GM18508 (cell line): ENCODE results near the gene PTPRC.

Experiments
- ATAC-seq: cut with Tn5 transposase; IDR thresholded peaks from one replicate; pipeline ENCODE4 v1.9.1; 2021; ENCODE audit warnings: moderate number of reproducible peaks; ENCODE audit not compliant: insufficient read depth, unreplicated experiment

Gene PTPRC

GRCh38 chr1:198671136-198671535 lies 32.3 kb downstream of the PTPRC start:
- ATAC-seq, result no peak

GRCh38 chr1:198672124-198672523 lies 33.3 kb downstream of the PTPRC start:
- no peak for ATAC-seq

- no peak for ATAC-seq
Measured at GRCh38 chr1:198674009-198674408, 35.2 kb downstream of the PTPRC start.

- ATAC-seq, result no peak
Measured at GRCh38 chr1:198676253-198676652, 37.4 kb downstream of the PTPRC start.

- no peak for ATAC-seq
Measured at GRCh38 chr1:198677027-198677426, 38.2 kb downstream of the PTPRC start.

GRCh38 chr1:198677871-198678270 lies 39.0 kb downstream of the PTPRC start:
- no peak for ATAC-seq

- no peak for ATAC-seq
Measured at GRCh38 chr1:198678301-198678836, 39.5 kb downstream of the PTPRC start.

GRCh38 chr1:198678901-198679329 lies 40.1 kb downstream of the PTPRC start:
- ATAC-seq, result no peak

GRCh38 chr1:198679535-198680173 lies 40.8 kb downstream of the PTPRC start:
- ATAC-seq, result no peak

GRCh38 chr1:198680174-198680875 lies 41.5 kb downstream of the PTPRC start:
- ATAC-seq, result no peak

- no peak for ATAC-seq
Measured at GRCh38 chr1:198681252-198681651, 42.4 kb downstream of the PTPRC start.

GRCh38 chr1:198681831-198682759 lies 43.3 kb downstream of the PTPRC start:
- ATAC-seq, result peak; percentile 94

GRCh38 chr1:198682850-198683249 lies 44.0 kb downstream of the PTPRC start:
- no peak for ATAC-seq

- no peak for ATAC-seq
Measured at GRCh38 chr1:198683449-198683848, 44.6 kb downstream of the PTPRC start.

- no peak for ATAC-seq
Measured at GRCh38 chr1:198686069-198686728, 47.4 kb downstream of the PTPRC start.

- no peak for ATAC-seq
Measured at GRCh38 chr1:198687429-198687828, 48.6 kb downstream of the PTPRC start.

- no peak for ATAC-seq
Measured at GRCh38 chr1:198691063-198691462, 52.2 kb downstream of the PTPRC start.

GRCh38 chr1:198693321-198693720 lies 54.5 kb downstream of the PTPRC start:
- ATAC-seq, result no peak

- no peak for ATAC-seq
Measured at GRCh38 chr1:198694542-198694941, 55.7 kb downstream of the PTPRC start.

- ATAC-seq, result peak; percentile 66
Measured at GRCh38 chr1:198696211-198696610, 57.4 kb downstream of the PTPRC start.
